Stimulated activated CD8-positive, alpha-beta memory T cell treated with anti-CD3 and anti-CD28 coated beads, Interleukin-2, amount 100 ng/mL, for 48 hours (primary cell): ENCODE data around the gene KDM4B.
"Not testable (repeated sequence)": the region's sequence is repeated elsewhere in the genome, so short reads cannot be mapped to it uniquely, and the experiment has no call there.

ENCODE experiments used
- DNase-seq, 2 donors: peaks; one replicate each; pipeline ENCODE4 v3.0.0-alpha.2; 2020; ENCODE audit warnings: low read depth in 2 of 2

Gene KDM4B

DNA sequence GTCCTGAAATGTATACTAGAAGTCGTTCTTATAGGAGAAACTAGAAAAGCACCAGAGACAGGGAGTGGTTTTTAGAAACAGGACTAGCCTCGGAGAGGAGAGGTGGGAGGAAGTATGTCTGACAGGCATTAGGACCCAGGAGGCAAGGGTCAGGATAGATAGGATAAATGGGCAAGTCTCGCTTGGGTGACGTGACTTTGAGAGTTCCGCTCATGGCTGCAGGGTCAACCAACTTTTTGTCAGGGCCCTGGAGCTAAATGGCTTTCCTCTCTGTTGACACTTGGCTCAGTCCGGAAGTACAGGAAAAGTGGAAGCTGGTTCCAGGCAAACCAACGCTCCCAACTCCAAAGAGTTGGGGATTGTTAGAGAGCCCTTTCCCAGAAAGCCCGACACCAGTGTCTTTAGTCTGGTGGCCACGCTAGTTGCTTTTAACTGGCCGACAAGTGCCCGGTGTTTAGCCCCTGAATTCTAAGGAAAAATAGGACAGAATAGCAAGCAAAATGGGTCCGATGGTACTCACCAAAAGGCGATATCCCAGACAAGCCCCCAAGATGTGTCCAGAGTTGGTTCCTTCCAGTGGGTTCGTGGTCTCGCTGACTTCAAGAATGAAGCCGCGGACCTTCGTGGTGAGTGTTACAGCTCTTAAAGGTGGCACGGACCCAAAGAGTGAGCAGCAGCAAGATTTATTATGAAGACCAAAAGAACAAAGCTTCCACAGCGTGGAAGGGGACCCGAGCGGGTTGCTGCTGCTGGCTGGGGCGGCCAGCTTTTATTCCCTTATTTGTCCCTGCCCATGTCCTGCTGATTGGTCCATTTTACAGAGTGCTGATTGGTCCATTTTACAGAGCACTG is 196.2 kb downstream of the KDM4B start:
- DNase-seq = not testable (repeated sequence)

DNA sequence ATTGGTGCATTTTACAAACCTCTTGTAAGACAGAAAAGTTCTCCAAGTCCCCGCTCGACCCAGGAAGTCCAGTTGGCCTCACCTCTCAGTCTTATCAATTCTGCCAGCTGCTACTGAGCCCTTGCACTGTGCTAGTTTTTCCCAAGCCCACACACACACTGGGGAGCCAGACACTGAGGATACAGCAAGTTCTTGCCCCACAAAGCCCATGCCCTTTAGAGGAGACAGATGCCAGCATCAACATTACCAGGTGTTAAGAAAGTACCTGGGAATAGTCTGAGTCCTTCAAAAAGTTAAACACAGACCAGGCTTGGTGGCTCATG is 196.7 kb downstream of the KDM4B start:
- DNase-seq = no peak

DNA sequence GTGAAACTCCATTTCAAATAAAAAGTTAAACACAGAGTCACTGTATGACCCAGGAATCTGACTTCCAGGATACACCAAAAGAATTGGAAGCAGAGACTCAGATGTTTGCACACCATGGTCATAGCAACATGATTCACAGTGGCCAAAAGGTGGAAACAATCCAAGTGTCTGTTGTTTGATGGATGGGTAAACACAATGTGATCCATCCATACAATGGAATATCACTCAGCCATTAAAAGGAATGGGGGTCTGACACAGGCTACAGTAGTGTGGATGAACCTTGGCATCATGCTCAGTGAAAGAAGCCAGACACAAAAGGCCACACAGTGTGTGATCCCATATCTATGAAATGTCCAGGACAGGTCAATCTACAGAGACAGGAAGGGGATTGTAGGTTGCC is 197.3 kb downstream of the KDM4B start:
- DNase-seq = no peak

DNA sequence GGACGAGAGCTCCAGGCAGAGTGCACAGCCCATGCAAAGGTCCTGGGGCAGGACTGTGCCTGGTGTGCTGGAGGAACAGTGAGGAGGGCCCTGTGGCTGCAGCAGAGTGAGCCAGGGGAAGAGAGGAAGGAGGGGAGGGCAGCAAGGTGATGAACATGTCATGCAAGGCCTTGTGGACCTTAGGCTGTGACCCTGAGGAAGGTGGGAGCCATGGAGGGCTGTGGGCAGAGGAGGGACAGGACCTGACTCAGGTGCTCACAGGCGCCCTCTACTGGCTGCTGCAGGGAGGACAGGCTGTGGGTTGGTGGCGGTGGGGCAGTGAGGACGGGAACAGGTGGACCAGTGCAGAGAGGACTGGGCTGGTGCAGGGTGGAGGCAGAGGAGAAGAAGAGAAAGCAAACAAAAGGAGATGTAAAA is 201.4 kb downstream of the KDM4B start:
- DNase-seq = peak; percentile 47 to 62

DNA sequence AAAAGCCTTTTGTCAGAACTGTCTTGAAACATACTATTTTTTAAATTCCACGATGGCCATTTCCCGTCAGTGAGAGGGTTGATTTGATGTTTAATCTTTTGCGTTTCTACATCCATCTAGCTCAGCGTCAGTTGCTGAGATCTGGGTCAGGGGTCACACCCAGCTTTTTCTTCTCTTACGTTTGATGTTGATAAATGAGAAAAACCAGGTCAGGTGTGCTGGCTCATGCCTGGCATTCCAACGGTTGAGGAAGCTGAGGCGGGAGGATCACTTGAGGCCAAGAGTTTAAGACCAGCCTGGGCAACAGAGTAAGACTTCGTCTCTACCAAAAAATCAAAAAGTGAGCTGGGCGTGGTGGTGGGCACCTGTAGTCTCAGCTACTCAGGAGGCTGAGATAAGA is 202.8 kb downstream of the KDM4B start:
- no peak for DNase-seq

DNA sequence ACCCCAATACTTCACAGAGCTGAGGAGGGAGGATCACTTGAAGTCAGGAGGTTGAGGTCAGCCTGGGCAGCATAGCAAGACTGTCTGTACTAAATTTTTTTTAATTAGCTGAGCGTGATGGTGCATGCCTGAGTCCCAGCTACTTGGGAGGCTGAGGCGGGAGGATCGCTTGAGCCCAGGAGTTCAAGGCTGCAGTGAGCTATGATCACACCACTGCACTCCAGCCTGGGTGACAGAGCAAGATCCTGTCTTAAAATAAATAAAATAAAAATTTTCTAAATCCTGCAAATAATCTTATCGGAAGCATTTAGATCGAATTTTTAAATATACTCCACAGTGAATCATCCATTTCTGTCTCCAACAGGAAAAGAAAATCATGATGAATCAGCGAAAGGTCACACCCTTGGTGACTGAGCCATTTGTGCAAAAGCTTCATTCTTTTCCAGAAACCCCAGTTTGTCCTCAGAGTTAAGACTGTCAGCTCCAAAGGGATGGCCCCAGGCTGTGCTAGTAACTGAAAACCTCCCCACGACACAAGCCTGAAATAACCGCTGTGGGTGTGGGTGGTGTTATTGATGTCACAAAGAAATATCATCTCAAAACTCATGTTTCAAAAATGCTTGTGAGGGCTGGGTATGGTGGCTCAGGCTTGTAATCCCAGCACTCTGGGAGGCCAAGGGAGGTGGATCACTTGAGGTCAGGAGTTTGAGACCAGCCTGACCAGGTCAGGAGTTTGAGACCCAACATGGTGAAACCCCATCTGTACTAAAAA is 204.1 kb downstream of the KDM4B start:
- no peak for DNase-seq

DNA sequence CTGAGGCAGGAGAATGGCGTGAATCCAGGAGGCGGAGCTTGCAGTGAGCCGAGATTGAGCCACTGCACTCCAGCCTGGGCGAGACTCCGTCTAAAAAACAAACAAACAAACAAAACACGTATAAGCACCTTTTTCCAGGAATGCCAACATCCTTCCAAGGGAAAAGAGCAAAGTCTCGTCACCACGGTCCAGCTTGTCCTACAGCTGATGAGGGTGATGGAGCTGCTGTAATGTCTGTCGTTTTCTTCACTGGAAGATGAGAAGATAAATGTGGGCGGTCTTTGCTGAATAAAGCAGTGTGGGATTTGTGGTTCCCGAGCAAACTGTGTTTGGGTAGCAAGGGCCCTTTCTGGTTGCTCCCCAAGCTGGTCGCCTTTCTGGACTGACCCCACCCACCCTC is 205.1 kb downstream of the KDM4B start:
- no peak for DNase-seq

DNA sequence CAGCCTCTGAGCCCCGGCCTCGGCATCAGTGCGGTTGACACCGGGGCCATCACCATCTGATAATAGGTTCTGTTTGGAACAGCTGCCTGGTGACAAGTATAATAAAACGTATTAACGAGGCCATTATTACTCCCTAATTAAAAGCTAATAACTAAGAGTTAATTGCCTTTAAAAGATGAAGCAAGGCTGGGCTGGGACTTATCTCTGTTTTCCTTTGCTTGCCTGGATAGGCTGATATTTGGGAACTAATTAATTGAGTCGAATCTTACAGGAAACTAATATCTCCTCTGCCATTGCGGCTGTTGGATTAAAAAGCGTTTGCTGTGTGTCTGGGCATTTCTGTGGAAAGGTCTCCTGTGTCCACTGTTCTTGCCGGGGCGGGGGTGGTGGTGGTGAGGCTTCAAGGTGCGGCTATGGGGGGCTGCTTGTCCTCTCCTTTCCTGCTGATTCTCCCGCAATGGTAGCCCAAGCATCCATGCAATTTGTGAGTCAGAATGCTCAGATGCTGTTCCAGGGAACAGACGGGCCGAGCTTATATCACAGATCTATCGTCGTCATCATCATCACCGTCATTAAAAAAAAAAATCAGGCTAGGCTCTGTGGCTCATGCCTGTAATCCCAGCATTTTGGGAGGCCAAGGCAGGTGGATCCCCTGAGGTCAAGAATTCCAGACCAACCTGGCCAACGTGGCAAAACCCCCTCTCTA is 209.0 kb downstream of the KDM4B start:
- DNase-seq = no peak

DNA sequence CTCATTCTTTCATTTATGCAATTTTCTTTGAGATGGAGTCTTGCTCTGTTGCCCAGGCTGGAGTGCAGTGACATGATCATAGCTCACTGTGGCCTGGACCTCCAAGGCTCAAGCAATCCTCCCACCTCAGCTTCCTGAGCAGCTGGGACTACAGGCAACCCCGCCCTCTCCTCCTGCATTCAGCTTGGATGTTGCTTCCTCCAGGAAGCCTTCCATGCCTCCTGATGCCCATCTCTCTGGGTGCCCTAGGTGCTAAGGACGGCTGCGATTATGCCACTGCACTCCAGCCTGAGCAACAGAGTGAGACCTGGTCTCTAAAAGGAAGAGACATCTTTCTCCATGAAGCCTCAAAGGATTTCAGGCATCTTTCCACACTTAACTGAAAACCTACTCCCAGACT is 209.9 kb downstream of the KDM4B start:
- no peak for DNase-seq

DNA sequence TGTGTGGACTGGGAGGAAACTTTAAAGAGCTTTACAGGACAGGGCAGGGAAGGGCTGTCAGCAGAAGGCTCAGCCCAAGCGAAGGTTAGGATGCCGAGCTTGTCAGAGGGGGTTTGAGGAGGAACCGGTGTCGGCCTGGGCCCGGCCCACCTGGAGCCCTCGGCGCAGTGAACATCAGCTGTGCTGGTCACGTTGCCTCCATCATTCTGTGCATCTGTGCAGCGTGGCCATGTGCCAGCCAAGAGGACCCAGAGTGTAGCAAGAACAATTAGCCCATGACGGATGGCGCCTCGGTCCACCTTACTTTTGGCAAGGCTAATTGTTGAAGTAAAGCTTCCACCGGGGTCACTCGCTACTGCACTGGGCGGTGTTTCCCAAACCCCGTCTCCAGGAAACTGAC is 210.3 kb downstream of the KDM4B start:
- DNase-seq = no peak

DNA sequence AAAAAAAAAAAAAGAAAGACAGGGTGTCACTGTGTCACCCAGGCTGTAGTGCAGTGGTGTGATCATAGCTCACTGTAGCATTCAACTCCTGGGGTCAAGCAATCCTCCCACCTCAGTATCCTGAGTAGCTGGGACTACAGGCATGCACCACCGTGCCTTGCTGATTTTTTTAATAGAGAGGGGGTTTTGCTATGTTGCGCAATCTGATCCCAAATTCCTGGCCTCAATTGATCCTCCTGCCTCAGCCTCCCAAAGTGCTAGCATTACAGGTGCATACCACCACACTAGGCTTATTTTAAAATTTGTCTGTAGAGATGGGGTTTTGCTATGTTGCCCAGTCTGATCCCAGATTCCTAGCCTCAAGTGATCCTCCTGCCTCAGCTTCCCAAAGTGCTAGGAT is 212.4 kb downstream of the KDM4B start:
- no peak for DNase-seq

DNA sequence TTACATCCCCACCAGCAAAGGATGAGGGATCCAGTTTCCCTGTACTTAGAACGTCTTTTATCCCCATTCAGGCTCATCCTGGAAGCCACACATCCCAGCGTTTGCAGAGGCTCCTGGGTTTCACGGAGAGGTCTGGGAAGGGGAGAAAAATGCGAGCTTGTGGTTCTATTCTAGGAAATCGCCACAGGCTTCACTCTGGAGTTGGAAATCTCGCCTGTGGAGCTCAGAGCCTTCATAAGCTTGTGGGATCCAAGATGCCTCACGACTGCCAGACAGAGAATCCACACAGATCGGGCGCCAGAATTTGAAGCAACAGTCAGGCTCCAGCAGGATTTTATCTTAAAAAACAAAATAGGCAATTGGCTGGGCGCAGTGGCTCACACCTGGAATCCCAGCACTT is 213.8 kb downstream of the KDM4B start:
- DNase-seq = no peak

DNA sequence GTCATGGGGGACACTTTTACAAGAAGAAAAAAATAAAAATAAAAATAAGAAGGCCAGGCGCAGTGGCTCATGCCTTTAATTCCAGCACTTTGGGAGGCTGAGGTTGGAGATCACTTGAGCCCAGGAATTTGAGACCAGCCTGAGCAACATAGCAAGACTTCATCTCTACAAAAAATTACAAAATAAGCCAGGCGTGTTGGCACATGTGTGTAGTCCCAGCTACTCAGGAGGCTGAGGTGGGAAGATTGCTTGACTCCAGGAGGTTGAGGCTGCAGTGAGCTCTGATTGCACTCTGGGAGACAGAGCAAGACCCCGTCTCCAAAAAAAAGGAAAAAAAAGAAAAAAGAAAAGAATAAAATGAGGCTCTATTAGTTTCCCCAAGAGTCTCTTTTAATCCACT is 214.7 kb downstream of the KDM4B start:
- no peak for DNase-seq

DNA sequence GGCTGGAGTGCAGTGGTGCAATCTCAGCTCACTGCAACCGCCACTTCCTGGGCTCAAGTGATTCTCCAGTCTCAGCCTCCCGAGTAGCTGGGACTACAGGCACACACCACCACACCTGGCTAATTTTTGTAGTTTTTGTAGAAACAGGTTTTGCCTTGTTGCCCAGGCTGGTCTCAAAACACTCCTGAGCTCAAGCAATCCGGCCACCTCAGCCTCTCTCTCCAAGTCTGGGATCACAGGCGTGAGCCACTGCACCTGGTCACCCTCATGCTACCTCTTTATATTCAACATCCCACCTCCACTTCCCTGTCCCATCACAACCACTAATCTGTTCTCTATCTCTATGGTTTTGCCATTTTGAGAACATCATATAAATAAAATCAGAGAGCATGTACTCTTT is 216.0 kb downstream of the KDM4B start:
- DNase-seq = no peak

DNA sequence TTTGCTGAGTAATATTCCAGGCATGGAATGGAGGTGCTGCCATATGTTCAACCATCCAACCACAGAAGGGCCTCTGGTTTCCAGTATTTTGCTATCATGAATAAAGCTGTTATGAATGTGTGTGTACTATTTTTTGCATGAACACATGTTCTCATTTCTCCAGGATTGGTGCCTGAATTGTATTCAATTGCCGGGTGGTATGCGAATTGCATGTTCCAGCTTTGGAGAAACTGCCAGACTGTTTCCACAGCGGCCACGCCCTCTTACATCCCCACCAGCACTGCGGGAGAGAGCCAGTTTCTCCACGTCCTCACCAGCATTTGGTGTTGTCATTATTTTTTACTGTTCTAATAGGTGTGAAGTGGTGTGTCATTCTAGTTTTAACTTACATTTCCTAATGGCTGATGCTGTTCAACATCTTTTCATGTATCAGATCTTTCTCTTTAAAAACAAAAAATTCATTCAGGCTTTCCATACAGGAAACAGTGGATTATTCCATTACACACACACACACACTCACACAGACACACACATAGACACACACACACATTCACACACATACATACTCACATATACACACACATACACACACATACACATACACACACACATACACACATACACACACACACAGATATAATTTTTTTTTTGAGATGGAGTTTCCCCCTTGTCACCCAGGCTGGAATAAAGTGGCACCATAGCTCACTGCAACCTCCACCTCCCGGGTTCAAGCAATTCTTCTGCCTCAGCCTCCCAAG is 217.6 kb downstream of the KDM4B start:
- DNase-seq = no peak

DNA sequence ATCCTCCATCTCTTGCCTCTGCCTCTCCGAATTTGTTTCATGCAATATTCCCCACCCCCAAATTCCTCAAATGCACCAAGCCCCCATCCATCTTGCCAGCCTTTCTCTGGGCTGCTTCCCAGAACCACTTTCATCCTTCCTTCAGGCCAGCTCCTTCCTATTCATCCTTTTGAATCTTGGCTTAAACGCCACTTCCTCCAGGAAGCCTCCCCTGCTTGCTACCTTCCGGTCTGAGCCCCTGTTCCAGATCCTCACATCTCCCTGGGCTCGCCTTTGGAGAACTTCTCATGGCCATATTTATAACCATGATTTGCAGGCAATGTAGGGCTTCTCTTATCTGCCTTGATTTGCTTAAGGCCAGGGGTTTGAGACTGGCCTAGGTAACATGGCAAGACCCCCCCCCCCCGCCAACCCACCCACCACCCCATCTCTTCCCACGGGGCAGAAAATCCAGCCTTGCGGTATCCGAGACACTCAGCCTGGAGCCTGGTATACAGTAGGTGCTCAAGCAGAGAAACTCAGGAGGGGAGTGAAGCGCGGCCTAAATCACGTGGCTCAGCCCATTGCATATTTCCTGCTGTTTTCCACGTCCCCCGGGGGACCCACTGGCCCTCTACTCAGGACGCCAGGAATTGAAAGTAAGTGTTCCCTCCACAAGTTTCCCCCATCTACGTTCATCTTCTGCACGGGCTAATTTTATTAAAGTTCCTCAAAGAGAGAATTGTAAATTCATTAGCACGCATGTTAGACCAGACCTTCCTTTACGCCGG is 219.8 kb downstream of the KDM4B start:
- DNase-seq = no peak

DNA sequence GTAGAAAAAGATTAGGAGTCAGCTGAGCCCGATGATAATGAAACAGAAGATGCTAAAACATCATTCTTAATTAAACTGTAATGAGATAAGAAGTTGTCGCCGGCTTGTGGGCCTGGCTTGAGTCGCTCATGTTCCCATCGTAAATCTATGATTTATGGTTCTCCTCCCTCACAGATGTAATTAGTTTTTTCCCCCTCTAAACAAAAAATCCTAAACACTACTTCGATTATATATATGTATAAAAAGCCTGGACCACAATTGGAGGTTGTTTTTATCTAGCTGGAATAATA is 220.3 kb downstream of the KDM4B start:
- no peak for DNase-seq

DNA sequence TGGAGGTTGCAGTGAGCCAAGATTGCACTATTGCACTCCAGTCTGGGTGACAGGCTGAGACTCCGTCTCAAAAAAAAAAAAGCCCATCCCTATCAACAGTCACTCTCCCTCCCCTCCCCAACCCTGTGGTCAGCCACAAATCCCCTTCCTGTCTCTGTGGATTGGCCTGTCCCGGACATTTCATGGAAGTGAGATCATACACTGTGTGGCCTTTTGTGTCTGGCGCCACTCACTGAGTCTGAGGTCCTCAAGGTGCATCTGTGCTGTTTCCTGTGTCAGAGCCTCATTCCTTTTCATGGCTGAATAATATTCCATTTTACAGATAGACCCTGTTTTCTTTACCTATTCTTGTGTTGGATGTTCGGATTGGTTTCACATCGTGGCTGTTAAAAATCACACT is 222.2 kb downstream of the KDM4B start:
- DNase-seq = no peak

DNA sequence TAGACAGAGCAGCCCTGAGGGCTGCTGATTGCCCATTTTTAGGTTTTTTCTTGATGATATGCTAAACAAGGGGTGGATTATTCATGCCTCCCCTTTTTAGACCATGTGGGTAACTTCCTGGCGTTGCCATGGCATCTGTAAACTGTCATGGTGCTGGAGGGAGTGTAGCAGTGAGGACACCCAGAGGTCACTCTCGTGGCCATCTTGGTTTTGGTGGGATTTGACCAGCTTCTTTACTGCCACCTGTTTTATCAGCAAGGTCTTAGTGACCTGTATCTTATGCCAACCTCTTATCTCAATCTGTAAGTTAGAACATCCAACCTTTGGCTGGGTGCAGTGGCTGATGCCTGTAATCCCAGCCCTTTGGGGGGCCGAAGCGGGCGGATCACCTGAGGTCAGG is 223.7 kb downstream of the KDM4B start:
- DNase-seq = no peak

DNA sequence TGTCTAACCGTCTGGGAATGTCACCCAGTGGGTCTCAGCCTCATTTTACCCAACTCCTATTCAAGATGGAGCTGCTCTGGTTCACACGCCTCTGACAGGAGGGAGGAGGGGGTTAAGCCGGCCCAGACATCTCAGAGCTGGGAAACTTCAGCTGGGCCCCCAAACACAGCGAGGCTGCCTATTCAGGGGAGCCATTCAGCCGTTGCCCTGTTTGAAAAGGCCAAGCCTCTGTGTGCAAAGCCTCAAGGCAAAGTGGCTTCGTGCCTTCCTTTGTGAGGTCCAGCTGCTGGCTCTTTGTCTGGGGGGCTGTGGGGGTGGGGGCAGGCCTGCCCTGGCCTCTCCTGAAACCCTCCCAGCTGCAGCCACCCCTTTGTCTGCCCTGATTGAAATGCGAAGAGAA is 224.3 kb downstream of the KDM4B start:
- no peak for DNase-seq

DNA sequence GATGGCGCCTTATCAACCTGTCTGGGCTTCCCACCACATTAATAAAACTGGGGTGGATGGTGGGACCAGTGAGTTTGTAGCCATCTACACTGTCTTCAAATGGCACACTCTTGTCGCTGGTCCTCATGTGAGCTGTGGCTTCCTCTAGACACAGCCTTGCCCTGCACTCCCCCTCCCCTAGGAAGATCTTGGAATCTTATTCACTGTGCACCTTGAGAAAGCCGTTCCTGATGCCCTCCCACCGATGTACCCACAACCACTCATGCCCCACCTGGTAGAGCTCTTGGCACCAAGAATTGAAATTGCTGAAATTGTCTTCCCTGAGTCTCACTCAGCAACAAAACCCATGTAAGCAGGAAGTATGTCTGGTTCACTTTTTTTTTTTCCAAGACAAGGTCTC is 225.7 kb downstream of the KDM4B start:
- no peak for DNase-seq

DNA sequence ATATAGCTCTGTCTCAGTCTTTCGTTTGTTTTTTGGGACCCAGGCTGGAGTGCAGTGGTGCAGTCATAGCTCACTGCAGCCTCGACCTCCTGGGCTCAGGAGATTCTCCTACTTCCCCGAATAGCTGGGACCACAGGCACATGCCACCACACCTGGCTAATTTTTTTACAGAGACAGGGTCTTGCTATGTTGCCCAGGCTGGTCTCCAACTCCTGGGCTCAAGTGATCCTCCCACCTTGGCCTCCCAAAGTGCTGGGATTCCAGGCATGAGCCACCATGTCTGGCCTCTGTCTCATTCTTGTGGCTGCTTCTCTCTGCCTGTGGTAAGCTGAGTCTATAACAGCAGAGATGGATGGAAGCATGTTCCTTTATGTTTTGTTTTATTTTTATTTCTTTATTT is 226.7 kb downstream of the KDM4B start:
- DNase-seq = not testable (repeated sequence)
